ENCODE results near the gene OPRM1.
A peak's percentile ranks its signal among the peaks of the same experiment; 100 is the strongest.

OPRM1 gene

GRCh38 chr6:154092326-154092962 is 53.4 kb downstream of the OPRM1 start:
- DNase-seq = no peak

GRCh38 chr6:154093231-154094044 is 54.4 kb downstream of the OPRM1 start:
- DNase-seq = no peak

GRCh38 chr6:154095571-154095970 is 56.5 kb downstream of the OPRM1 start:
- no peak for DNase-seq

GRCh38 chr6:154096316-154096715 is 57.3 kb downstream of the OPRM1 start:
- no peak for DNase-seq

GRCh38 chr6:154096834-154097233 is 57.8 kb downstream of the OPRM1 start:
- DNase-seq = no peak

GRCh38 chr6:154099211-154099610 is 60.2 kb downstream of the OPRM1 start:
- DNase-seq = no peak

- DNase-seq = no peak
Measured at GRCh38 chr6:154106251-154106650, 67.2 kb downstream of the OPRM1 start.

- no peak for DNase-seq
Measured at GRCh38 chr6:154111025-154111424, 72.0 kb downstream of the OPRM1 start.

GRCh38 chr6:154112181-154112809 is 73.3 kb downstream of the OPRM1 start:
- DNase-seq = no peak

GRCh38 chr6:154113392-154113791 is 74.4 kb downstream of the OPRM1 start:
- no peak for DNase-seq

- no peak for DNase-seq
Measured at GRCh38 chr6:154117485-154117884, 78.4 kb downstream of the OPRM1 start.

GRCh38 chr6:154122195-154122925 is 83.3 kb downstream of the OPRM1 start:
- no peak for DNase-seq

- peak in 1 of 2 donors; percentile 12 for DNase-seq
Measured at GRCh38 chr6:154123155-154123956, 84.3 kb downstream of the OPRM1 start.

GRCh38 chr6:154125421-154125820 is 86.4 kb downstream of the OPRM1 start:
- no peak for DNase-seq

GRCh38 chr6:154127657-154128056 is 88.6 kb downstream of the OPRM1 start:
- no peak for DNase-seq

GRCh38 chr6:154134471-154135147 is 95.6 kb downstream of the OPRM1 start:
- DNase-seq = no peak

- peak in 1 of 2 donors; percentile 59 for DNase-seq
Measured at GRCh38 chr6:154138793-154139192, 99.8 kb downstream of the OPRM1 start.

GRCh38 chr6:154139892-154140291 is 100.9 kb downstream of the OPRM1 start:
- DNase-seq = peak in 1 of 2 donors; percentile 54

GRCh38 chr6:154140743-154141142 is 101.7 kb downstream of the OPRM1 start:
- no peak for DNase-seq

GRCh38 chr6:154143753-154144152 is 104.7 kb downstream of the OPRM1 start:
- no peak for DNase-seq

GRCh38 chr6:154154389-154154967 is 115.4 kb downstream of the OPRM1 start:
- DNase-seq = peak; percentile 62 to 78

All from CD4-positive, alpha-beta T cell treated with Interferon alpha-2 for 1 hour (primary cell).